GM06990 (cell line): ENCODE measurements around the gene MS4A4A.

Experiments
- DNase-seq: peaks from one replicate; pipeline ENCODE4 v3.0.0-alpha.2; 2011; ENCODE audit not compliant: insufficient read length; ENCODE audit errors: extremely low read depth
- H3K27me3 ChIP-seq: replicated peaks from 2 replicates; pipeline ENCODE4 v1.6.0; 2011; ENCODE audit warnings: low read length; ENCODE audit not compliant: control insufficient read depth, insufficient read depth
- H3K36me3 ChIP-seq: 2 replicates; pipeline ENCODE4 v1.5.1; 2011; ENCODE audit warnings: low read length; ENCODE audit not compliant: control insufficient read depth, insufficient read depth
- H3K4me3 ChIP-seq: replicated peaks from 2 replicates; pipeline ENCODE4 v1.5.1; 2011; ENCODE audit warnings: low read depth, mild to moderate bottlenecking, control low read depth, low read length
- TF ChIP-seq, protein P1 (sequence below): IDR thresholded peaks from 2 replicates; pipeline ENCODE4 v1.5.1; 2011; ENCODE audit warnings: low read length, control low read depth, mild to moderate bottlenecking, inconsistent platforms; ENCODE audit not compliant: insufficient read depth, poor library complexity, severe bottlenecking

The MS4A4A gene

GRCh38 chr11:60345489-60345888 is 65.0 kb downstream of the MS4A4A start:
- no peak for DNase-seq
- TF ChIP-seq, protein P1, sequence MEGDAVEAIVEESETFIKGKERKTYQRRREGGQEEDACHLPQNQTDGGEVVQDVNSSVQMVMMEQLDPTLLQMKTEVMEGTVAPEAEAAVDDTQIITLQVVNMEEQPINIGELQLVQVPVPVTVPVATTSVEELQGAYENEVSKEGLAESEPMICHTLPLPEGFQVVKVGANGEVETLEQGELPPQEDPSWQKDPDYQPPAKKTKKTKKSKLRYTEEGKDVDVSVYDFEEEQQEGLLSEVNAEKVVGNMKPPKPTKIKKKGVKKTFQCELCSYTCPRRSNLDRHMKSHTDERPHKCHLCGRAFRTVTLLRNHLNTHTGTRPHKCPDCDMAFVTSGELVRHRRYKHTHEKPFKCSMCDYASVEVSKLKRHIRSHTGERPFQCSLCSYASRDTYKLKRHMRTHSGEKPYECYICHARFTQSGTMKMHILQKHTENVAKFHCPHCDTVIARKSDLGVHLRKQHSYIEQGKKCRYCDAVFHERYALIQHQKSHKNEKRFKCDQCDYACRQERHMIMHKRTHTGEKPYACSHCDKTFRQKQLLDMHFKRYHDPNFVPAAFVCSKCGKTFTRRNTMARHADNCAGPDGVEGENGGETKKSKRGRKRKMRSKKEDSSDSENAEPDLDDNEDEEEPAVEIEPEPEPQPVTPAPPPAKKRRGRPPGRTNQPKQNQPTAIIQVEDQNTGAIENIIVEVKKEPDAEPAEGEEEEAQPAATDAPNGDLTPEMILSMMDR = peak; percentile 72
- no peak overlapping the region for H3K4me3 ChIP-seq
- no peaks in the 10 kb centered on the region for H3K36me3 ChIP-seq
- no peaks in the 10 kb centered on the region for H3K27me3 ChIP-seq

DNA sequence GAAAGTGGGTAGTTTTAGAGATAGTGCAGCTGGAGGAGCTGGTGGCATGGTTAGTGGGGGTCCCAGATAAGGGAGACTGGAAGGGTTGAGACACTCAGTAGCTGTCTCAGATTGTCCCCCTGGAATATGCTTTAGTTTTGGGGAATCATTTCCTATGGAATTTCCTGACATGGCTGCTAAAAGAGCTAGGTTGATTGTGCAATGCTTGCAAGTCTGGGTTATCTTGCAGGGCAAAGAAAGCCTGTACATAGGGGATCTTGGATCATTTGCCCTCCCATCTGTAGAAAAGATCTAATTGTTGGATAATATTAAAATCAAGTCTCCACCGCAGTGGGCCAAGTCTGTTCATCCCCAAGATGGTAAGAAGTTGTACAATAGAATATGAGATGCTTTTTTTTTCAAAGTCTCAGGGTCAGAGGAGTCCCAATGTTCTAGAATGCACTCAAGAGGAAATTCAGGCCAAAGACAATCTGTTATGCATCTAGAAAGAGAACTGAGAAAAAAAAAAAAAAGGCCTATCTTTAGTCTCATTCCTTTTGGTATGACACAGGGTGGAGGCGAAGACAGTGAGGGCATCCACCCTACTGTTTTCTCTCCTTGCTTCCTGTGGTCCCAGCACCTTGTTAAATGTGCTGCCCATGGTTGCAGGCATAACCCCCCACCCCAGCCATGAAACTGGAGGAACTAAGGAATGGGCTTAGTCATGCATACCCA is 66.8 kb downstream of the MS4A4A start:
- Histone ChIP-seq H3K4me3 (no peak overlapping the region), H3K36me3 (no peaks in the 10 kb centered on the region), H3K27me3 (no peaks in the 10 kb centered on the region)
- no peak for DNase-seq
- TF ChIP-seq, protein P1 = no peak

DNA sequence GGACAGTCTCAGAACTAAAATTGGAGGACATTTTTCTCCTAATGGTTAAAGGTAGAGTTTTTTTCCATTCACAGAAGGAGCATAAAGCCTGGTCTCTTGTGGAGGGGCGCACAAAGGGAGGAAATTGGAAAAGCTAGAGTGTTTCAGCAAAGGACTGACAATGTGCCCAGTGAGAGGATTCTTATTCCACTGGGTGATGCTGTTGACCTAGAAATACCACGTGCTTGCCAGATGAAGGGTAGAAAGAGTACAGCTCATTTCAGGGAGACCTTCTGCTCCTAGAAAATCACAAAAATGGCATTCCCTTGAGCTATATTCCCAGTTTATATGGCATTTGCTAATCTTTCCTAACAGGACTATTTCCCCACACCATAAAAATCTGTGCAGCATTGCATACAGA is 67.7 kb downstream of the MS4A4A start:
- DNase-seq = no peak
- H3K4me3 ChIP-seq = no peak overlapping the region
- H3K36me3 ChIP-seq = no peaks in the 10 kb centered on the region
- TF ChIP-seq, protein P1 = peak; percentile 53
- H3K27me3 ChIP-seq = no peaks in the 10 kb centered on the region

- Histone ChIP-seq H3K27me3 (no peaks in the 10 kb centered on the region), H3K4me3 (no peak overlapping the region), H3K36me3 (no peaks in the 10 kb centered on the region)
- TF ChIP-seq, protein P1 = no peak
- DNase-seq = no peak
Measured at GRCh38 chr11:60349990-60350389, 69.5 kb downstream of the MS4A4A start.

DNA sequence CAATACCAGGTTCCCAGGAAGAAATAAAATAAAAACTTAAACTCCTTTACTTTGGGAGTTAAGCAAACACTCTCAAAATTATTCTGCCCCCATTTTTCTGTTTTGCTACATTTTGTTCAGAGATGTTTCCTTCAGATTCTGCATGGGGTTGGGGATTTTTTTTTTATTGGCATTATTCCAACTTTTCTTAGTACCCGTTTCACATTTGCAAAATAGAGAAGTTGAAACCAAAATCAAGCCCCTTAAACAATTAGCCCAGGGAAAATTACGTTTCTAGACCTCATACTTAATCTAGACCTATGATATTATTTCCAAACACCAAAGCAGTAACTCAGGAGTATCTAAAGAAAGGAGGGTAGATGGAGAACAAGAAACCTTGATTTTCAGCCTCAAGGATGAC is 77.3 kb downstream of the MS4A4A start:
- no peaks in the 10 kb centered on the region for H3K36me3 ChIP-seq
- no peak for DNase-seq
- H3K4me3 ChIP-seq = no peak overlapping the region
- TF ChIP-seq, protein P1 = no peak
- no peaks in the 10 kb centered on the region for H3K27me3 ChIP-seq
